ENCODE results near the gene CNIH2.
"Not testable (repeated sequence)": the region's sequence is repeated elsewhere in the genome, so short reads cannot be mapped to it uniquely, and the experiment has no call there.

Gene CNIH2

DNA sequence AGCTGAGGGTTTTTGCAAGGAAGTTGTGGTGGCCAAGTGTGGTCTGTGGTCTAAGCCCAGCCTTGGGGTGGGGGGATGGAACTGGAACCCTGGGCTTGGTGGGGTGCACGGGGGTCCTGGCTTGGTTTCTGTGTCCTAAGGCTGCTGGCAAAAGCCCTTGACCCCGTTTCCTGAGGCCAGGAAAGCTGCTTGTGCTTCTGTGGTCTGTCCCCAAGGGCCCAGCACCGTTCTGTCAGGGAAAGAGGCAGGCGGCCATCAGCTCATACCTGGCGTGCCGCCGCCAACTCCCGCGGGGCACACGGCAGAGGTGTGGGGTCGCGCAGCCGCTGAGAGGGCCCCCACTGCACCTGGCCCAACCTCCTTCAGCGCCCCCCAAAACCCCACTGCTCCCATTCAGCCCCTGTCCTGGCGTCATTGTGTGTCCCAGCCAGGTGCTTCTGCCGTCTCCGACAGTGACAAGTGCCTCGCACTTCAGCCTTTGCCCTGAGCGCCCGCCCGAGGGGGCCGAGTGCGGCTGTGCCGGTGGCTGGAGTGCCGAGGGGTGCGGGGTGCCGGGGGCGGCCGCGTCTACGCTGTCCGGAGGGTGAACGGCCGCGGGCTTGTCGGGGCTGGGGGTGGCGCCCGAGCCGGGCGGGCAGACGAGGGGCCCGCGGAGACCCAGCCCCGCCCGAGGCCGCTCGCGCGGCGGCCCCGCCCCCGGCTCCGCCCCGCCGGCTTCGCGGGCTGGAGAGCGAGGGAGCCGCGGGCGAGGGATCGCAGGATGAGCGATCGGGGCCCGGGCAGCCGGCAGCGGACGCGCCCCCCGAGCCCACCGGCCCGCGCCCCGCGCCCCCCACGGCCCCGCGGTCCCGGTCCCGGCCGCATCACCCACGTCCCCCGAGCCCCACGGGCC, at the start of gene CNIH2:
CNIH2 (plus strand) TSS at position 705 of the 892 bp plus-strand sequence. CDS start 282 bp downstream, outside the sequence.
- intact Hi-C loops (cut with DNase I) = no loop called here
- peak in 5 of 10 donors; percentile 51 to 93 (median 76) for DNase-seq

DNA sequence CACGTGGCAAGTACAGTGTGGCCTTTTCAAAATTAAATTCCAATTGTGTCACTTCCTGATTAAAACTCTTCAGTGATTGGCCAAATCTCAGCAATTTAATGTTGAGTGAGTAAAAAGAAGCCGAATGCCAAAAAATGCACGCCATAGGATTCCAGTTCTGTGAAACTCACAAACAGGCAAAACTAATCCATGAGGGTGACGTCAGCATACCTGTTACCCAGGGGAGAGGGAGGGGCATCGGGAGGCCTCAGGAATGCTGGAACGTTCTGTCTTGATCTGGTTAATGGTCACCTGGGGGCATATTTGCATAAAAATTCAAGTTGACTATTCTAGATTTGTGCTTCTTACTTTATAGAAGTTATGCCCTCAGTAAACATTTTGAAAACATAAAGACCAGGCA, 49.5 kb upstream of the CNIH2 start:
- intact Hi-C loops (cut with DNase I) = no loop called here
- DNase-seq = no peak

- intact Hi-C loops (cut with DNase I) = no loop called here
- DNase-seq = no peak
Observed at GRCh38 chr11:66230156-66230555, 47.8 kb upstream of the CNIH2 start.

DNA sequence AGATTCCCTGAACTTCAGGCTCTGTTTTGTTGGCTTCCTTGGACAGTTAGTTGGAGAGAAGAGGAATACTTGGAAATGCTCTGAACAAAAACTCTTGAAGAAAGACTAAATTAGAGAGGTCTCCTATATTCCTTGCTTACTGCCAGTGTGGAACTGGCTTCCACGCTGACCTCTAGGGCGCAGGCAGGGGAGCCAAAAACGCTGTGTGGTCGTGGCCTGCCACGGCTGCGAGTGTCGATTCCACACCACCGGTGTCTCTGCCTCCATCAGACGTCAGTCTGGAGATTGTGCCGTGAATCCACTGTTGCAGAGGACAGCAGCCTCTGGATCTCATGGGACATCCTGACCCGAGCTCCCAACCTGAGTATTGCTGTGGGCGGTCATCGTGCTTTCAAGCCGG, 47.0 kb upstream of the CNIH2 start:
- no peak for DNase-seq
- intact Hi-C loops (cut with DNase I) = no loop called here

DNA sequence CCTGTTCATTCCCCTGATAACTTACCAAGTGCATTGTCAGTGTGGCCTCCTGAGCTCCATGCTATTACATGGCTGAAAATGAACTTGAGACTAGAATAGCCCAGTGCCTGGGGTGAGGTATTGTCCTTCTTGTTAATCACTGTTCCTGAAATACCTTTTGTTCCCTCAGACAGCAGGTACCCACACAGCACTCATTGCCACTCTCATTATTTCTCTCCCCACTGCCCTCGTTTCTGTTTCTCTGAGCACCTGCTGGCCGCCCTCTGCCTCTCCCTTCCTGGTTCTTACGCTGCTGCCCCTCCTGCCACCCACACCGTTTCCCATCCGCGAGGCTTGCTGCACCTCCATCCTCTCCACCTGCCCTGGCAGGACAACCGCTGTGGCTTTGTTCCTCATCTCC, 46.4 kb upstream of the CNIH2 start:
- intact Hi-C loops (cut with DNase I) = no loop called here
- no peak for DNase-seq

DNA sequence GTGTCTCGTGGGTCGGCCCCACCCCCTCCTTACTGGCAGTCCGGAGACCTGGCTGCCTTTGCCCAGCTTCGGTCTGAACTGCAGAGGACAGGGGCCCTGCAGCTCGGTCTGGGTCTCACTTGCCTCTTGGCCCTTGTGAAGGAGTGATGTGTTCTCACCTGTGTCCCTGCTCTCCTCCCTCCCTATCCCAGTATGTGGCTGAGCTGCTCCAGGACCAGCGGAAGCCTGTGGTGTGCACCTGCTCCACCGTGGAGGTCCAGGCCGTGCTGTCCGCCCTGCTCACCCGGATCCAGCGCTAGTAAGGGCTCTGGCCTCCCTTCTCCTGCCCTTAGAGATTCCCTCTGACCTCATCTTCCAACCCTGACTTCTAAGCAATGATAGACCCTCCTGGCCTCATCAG, 45.2 kb upstream of the CNIH2 start:
- no peak for DNase-seq
- intact Hi-C loops (cut with DNase I) = no loop called here

- DNase-seq = no peak
- intact Hi-C loops (cut with DNase I) = no loop called here
Observed at GRCh38 chr11:66233301-66233700, 44.7 kb upstream of the CNIH2 start.

- intact Hi-C loops (cut with DNase I) = no loop called here
- no peak for DNase-seq
Observed at GRCh38 chr11:66235141-66235540, 42.8 kb upstream of the CNIH2 start.

DNA sequence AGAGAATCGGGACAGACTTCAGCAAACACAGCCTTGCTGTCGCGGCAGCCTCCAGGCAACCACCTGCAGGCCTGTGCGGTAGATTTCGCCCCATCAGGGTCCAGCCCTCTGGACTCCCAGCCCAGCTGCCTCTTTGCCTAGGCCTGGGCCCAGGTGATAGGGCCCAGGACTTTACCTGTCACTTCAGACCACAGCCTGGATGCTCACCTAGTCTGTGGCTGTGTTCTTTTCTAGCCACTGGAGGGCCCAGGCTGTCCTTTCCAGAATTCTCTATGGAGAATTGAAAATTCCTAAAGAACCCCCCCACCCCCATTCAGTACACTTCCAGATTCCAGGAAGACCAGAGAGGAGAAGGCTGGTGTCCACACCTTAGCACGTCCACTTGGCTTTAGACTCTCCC, 40.1 kb upstream of the CNIH2 start:
- intact Hi-C loops (cut with DNase I) = no loop called here
- no peak for DNase-seq

DNA sequence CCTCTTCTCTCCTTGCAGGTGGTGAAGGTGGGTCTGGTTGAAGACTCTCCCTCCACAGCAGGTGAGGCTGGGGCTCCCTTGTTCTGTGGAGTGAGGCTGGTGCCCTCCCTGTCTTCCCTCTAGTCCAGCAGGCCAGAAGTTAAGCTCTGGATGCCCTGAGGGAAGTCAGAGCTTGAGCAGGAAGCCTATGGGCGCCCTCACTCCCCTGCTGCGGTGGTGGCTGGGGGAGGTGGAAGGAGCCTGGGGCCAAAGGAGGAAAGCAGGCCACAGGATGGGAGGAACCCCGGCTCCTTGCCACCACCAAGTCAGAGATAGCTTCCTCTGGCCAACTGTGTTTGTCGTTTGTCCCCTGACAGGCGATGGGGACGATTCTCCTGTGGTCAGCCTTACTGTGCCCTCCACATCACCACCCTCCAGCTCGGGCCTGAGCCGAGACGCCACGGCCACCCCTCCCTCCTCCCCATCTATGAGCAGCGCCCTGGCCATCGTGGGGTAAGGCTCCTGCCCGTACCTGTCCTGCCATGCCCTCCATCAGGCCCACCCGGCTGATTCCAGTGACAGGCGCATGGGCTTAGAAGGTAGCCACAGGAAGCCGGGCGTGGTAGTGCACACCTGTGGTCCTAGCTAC, 39.1 kb upstream of the CNIH2 start:
- no peak for DNase-seq
- intact Hi-C loops (cut with DNase I) = no loop called here

- intact Hi-C loops (cut with DNase I) = no loop called here
- no peak for DNase-seq
Observed at GRCh38 chr11:66239511-66239910, 38.5 kb upstream of the CNIH2 start.

DNA sequence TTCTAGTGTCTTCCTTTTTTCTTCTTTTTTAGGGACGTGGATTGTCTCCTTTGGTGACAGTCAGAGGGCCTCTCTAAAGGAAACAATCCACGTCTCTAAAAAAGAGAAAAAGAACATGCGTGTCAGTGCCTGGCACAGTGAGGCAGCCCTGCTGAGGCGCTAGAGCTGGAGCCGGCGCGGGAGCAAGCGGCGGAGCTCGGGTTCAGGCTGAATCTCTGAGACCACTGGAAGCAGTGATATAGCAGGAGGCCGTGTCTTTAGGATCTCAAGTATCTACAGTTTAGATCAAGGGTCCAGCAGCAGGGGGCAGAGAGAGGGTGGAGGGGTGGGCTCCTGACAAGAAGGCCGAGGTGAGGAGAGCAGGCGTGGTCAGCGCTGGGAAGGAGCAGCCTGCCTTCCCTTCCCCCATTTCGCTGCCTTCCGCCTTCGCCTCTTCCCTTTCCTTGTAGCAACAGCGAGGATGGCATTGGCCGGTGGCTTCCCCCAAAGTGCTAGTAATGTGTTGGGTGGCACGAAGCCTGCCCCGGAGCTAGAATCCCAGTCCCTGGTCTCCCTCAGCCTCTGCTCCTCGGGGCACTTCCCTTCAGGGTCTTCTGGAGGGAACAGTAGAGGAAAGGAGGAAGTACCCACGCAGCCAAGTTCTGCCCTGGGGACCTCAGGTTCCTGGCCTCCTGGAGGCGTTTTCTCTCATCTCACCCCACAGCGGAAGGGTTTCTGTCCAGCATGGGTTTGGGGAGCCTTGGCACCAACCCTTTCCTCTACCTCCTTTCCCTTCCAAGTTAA, 37.8 kb upstream of the CNIH2 start:
- intact Hi-C loops (cut with DNase I) = no loop called here
- no peak for DNase-seq

- intact Hi-C loops (cut with DNase I) = no loop called here
- DNase-seq = no peak
Observed at GRCh38 chr11:66240781-66241136, 37.2 kb upstream of the CNIH2 start.

DNA sequence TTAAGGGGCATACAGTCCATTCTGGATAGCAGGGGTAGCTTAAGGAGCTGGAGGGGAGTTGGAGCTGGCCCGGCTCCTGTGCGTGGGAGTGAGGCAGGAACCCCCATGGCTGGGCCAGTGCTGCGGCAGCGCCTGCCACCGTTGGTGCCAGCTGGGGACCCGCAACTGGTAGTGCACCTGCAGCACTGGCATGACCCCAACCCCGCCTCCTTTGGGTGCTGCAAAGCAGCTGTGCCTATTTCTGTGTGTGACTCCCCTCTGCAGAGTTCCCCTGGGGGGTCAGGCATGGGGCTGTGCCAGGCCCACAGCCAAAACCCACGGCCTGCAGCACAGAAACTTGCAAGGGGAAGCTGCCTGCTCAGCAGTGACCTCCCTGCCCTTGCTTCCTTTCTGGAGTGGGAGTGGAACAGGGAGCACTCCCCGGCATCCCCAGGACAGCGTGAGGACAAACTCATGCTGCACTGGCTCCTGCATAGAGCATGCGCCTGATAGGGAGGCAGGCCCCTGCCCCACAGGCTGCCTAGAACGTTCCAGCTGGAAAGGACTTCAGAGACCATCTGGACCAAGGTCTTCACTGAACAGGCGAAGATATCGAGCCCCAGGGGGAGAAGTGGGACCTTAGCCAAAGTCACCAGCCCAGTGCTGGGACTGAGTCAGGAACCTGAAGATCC, 35.7 kb upstream of the CNIH2 start:
- intact Hi-C loops (cut with DNase I) = no loop called here
- no peak for DNase-seq

- intact Hi-C loops (cut with DNase I) = no loop called here
- no peak for DNase-seq
Observed at GRCh38 chr11:66243782-66244535, 34.0 kb upstream of the CNIH2 start.

GRCh38 chr11:66247295-66247694, 30.7 kb upstream of the CNIH2 start:
- no peak for DNase-seq
- intact Hi-C loops (cut with DNase I) = no loop called here

GRCh38 chr11:66247801-66248200, 30.2 kb upstream of the CNIH2 start:
- DNase-seq = no peak
- intact Hi-C loops (cut with DNase I) = no loop called here

DNA sequence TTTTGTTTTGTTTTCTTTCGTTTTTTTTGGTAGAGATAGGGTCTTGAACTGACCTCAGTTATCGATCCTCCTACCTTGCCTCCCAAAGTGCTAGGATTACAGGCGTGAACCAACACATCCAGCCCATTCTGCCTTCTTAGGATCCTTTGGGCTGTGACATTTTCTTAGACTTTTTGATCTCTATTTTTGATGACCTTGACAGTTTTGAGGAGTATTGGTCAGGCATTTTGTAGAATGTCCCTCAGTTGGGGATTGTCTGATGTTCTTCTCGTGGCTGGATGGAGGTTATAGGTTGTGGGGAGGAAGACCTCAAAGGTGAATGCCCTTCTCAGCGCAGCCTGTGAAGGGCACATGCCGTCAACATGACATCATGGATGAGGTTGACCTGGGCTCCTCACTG, 29.1 kb upstream of the CNIH2 start:
- intact Hi-C loops (cut with DNase I) = no loop called here
- DNase-seq = no peak

- intact Hi-C loops (cut with DNase I) = no loop called here
- DNase-seq = peak in 1 of 10 donors; percentile 32
Observed at GRCh38 chr11:66251809-66252208, 26.2 kb upstream of the CNIH2 start.

DNA sequence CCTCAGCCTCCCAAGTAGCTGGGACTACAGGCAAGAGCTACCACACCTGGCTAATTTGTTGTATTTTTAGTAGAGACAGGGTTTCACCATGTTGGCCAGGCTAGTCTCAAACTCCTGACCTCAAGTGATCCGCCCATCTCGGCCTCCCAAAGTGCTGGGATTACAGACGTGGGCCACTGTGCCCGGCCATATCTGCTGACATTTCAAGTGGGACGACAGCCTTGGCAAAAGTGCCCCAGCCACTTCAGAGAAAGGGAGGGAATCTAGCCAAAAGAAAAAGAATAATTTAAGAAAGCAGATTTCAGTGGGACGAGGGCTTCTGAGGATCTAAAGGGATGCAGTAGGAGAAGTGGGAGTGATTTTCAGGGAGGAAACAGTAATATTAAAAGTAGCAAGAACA, 24.9 kb upstream of the CNIH2 start:
- intact Hi-C loops (cut with DNase I); DNase-seq: not testable (repeated sequence)

Data from posterior cingulate gyrus (tissue), 11 donors.